Activated B cell treated with CpG ODN at 0.5 μM for 24 hours (primary cell): ENCODE data around the gene GOLT1A. TPM values are rescaled to one million over a fixed set of nuclear protein-coding genes. Genes with fewer than 3 reads are reported as not detected.

Source experiments
- ATAC-seq: fragments of 200-7000 bp; cut with Tn5 transposase; one replicate; pipeline ENCODE4 v1.10.0; 2021; ENCODE audit warnings: low read depth, mild to moderate bottlenecking, moderate library complexity
- CTCF ChIA-PET: fragments of 350-600 bp; sonication (Branson Sonifier 250); formaldehyde crosslinking; loops from one replicate; lab custom pipeline; 2021; ENCODE audit warnings: antibody characterized with exemption; lab: Charles Lee
- POLR2A ChIA-PET: fragments of 350-600 bp; sonication (Branson Sonifier 250); formaldehyde crosslinking; loops from one replicate; lab custom pipeline; 2021; ENCODE audit warnings: antibody characterized with exemption; lab: Charles Lee
- DNase-seq: peaks from one replicate; pipeline ENCODE4 v3.0.0; 2022
- H3K27ac Mint-ChIP-seq: one replicate; pipeline ENCODE4 v1.8.0; 2020; ENCODE audit warnings: mixed read lengths
- H3K27me3 Mint-ChIP-seq: one replicate; pipeline ENCODE4 v1.8.0; 2021; ENCODE audit warnings: mixed read lengths
- H3K36me3 Mint-ChIP-seq: one replicate; pipeline ENCODE4 v1.8.0; 2021; ENCODE audit warnings: low read depth, mixed read lengths
- H3K4me1 Mint-ChIP-seq: one replicate; pipeline ENCODE4 v1.8.0; 2021; ENCODE audit warnings: mixed read lengths
- H3K4me3 Mint-ChIP-seq: one replicate; pipeline ENCODE4 v1.8.0; 2020; ENCODE audit warnings: mild to moderate bottlenecking, mixed read lengths
- H3K9me3 Mint-ChIP-seq: one replicate; pipeline ENCODE4 v1.8.0; 2020; ENCODE audit warnings: mixed read lengths
- CTCF ChIP-seq: fragments of 200-600 bp; IDR thresholded peaks from one replicate; pipeline ENCODE4 v1.8.0; 2022; ENCODE audit warnings: antibody characterized with exemption, mild to moderate bottlenecking
- intact Hi-C: fragments of 100-400 bp; cut with micrococcal nuclease; formaldehyde crosslinking; loops from one replicate; pipeline ENCODE4 v1.15.1; 2024
- total RNA-seq: library from RNA; stranded (reverse); gene quantifications from 2 replicates; pipeline ENCODE4 v1.2.3, GENCODE V29; 2022

Gene GOLT1A
- total RNA-seq, 1 donor from 2014 or later = not detected

- H3K4me3 Mint-ChIP-seq = no peak overlapping the region
- no peak for TF ChIP-seq CTCF
- intact Hi-C loops = no loop called here
- CTCF ChIA-PET = no interaction called here
- H3K27ac Mint-ChIP-seq = no peak overlapping the region
- DNase-seq = no peak
- H3K27me3 Mint-ChIP-seq = no peaks in the 10 kb centered on the region
- H3K36me3 Mint-ChIP-seq = no peaks in the 10 kb centered on the region
- no peaks in the 10 kb centered on the region for H3K4me1 Mint-ChIP-seq
- no peaks in the 10 kb centered on the region for H3K9me3 Mint-ChIP-seq
- no peak for ATAC-seq
- POLR2A ChIA-PET = no interaction called here
Measured at GRCh38 chr1:204225841-204226735, 12.3 kb upstream of the GOLT1A start.

- DNase-seq (no peak), ATAC-seq (no peak)
- ChIA-PET CTCF (no interaction called here), POLR2A (no interaction called here)
- H3K36me3 Mint-ChIP-seq = no peaks in the 10 kb centered on the region
- no peaks in the 10 kb centered on the region for H3K4me1 Mint-ChIP-seq
- intact Hi-C loops = no loop called here
- H3K4me3 Mint-ChIP-seq = no peak overlapping the region
- TF ChIP-seq CTCF = no peak
- H3K27me3 Mint-ChIP-seq = no peaks in the 10 kb centered on the region
- H3K9me3 Mint-ChIP-seq = no peaks in the 10 kb centered on the region
- H3K27ac Mint-ChIP-seq = no peak overlapping the region
Measured at GRCh38 chr1:204224655-204225054, 10.9 kb upstream of the GOLT1A start.

- ChIA-PET POLR2A (no interaction called here), CTCF (no interaction called here)
- intact Hi-C loops = no loop called here
- no peak overlapping the region for H3K27ac Mint-ChIP-seq
- no peak overlapping the region for H3K4me3 Mint-ChIP-seq
- ATAC-seq (no peak), DNase-seq (no peak)
- no peaks in the 10 kb centered on the region for H3K4me1 Mint-ChIP-seq
- H3K27me3 Mint-ChIP-seq = no peaks in the 10 kb centered on the region
- no peak for TF ChIP-seq CTCF
- H3K36me3 Mint-ChIP-seq = no peaks in the 10 kb centered on the region
- no peaks in the 10 kb centered on the region for H3K9me3 Mint-ChIP-seq
Measured at GRCh38 chr1:204223129-204223860, 9.5 kb upstream of the GOLT1A start.

- H3K36me3 Mint-ChIP-seq = no peaks in the 10 kb centered on the region
- H3K4me1 Mint-ChIP-seq = no peaks in the 10 kb centered on the region
- ATAC-seq = no peak
- intact Hi-C loops = no loop called here
- ChIA-PET CTCF (no interaction called here), POLR2A (no interaction called here)
- H3K27ac Mint-ChIP-seq = no peak overlapping the region
- no peak for TF ChIP-seq CTCF
- peaks cover 1% of the 10 kb centered on the region for H3K27me3 Mint-ChIP-seq
- DNase-seq = no peak
- no peak overlapping the region for H3K4me3 Mint-ChIP-seq
- H3K9me3 Mint-ChIP-seq = no peaks in the 10 kb centered on the region
Measured at GRCh38 chr1:204222764-204223055, 8.9 kb upstream of the GOLT1A start.

GRCh38 chr1:204222006-204222763 lies 8.4 kb upstream of the GOLT1A start:
- ATAC-seq (no peak), DNase-seq (no peak)
- ChIA-PET CTCF (no interaction called here), POLR2A (interaction anchor here (0.5 kb wide), 1 partner anchor 155 kb away, joined by 5 read pairs; no protein-coding TSS in a partner anchor)
- Mint-ChIP-seq H3K9me3 (no peaks in the 10 kb centered on the region), H3K4me3 (no peak overlapping the region), H3K27ac (no peak overlapping the region), H3K36me3 (no peaks in the 10 kb centered on the region), H3K27me3 (peaks cover 1% of the 10 kb centered on the region), H3K4me1 (no peaks in the 10 kb centered on the region)
- intact Hi-C loops = no loop called here
- no peak for TF ChIP-seq CTCF
